NCI-H2227 (cell line): Measurements from ENCODE around the gene B3GALT5.
"Not testable (repeated sequence)": the region's sequence is repeated elsewhere in the genome, so short reads cannot be mapped to it uniquely, and the experiment has no call there.

Experiments
- DNase-seq: peaks from one replicate; lab custom pipeline; 2025; ENCODE audit not compliant: unreplicated experiment; lab: John Stamatoyannopoulos, UW

B3GALT5 gene

DNA sequence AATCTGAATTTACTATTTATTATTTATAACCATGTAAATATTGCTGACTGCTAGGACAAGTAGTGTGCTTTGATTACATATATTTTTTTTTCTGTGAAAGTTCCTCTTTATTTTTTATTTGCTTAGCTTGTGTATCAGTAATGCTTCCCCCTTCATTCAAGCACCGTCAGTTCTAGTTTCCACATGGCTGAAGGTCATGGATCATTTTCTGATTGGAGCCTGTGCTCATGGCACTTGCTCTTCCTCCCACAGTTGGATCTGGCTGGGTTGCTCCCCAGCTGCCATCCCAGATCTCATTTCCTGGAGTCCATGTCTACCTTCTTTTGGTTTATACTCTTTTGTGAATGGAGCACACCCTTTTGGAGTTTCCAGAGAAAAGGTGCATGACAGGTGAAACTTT, 75.3 kb downstream of the B3GALT5 start:
- no peak for DNase-seq

- DNase-seq, result not testable (repeated sequence)
Observed at GRCh38 chr21:39689860-39690259, 77.1 kb downstream of the B3GALT5 start.

- no peak for DNase-seq
Observed at GRCh38 chr21:39690454-39690853, 77.7 kb downstream of the B3GALT5 start.

- no peak for DNase-seq
Observed at GRCh38 chr21:39694750-39695149, 82.0 kb downstream of the B3GALT5 start.

DNA sequence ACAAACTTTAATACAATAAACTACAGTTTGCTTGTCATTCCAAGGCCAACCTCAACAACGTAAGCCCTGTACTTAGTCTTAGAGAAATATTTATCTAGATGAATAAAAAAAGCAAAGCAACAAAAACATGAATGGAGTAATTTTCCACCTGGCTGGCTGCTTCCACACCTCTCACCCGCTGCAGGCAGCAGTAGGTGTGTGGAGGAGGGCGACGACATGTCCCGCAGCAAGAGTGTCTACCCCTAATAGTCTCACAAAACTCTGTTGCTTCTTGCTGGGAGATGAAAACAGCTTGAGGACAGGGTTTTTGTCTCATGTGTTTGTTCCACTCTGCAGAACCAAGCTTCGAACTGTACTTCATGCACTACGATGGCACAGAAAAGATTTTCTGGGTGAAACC, 83.5 kb downstream of the B3GALT5 start:
- no peak for DNase-seq

- DNase-seq, result peak; percentile 14
Observed at GRCh38 chr21:39696618-39697017, 83.9 kb downstream of the B3GALT5 start.

DNA sequence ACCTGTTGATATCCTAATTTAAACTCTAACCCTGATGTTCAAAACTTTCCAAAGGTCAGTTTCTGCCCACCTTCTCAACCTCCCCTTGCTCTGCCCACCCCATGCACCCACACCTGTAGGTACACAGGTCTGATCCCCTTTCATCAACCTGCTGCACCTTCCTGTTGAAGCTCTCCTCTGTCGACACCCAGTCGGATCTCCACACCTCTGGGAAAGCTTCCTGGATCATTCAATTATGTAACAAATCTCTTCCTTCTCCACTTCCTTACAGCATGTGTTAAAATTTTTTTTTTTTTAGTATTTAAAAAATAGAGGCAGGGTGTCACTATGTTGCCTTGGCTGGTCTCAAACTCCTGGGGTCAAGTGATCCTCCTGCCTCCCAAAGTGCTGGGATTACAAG, 87.6 kb downstream of the B3GALT5 start:
- no peak for DNase-seq

- DNase-seq, result no peak
Observed at GRCh38 chr21:39703578-39703977, 90.8 kb downstream of the B3GALT5 start.

DNA sequence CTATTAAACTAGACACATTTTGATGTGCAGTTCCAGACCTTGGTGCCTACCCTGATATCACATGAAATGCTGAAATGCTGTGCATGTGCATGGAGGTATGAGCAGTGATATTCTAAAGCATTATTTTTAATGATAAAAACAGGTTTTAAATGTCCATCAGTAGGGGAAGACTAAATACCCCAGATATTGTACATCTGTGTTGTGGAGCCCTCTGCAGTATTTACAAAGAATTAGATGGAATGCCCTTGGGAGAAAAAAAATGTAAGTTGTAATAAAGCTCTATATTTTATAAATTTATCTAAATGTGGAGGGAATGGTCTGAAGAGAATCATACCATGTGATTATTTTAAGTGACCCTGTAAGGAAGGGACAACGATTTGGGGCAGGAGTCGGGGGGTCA, 93.1 kb downstream of the B3GALT5 start:
- DNase-seq, result no peak

- no peak for DNase-seq
Observed at GRCh38 chr21:39707316-39707715, 94.6 kb downstream of the B3GALT5 start.

- no peak for DNase-seq
Observed at GRCh38 chr21:39710866-39711265, 98.1 kb downstream of the B3GALT5 start.

GRCh38 chr21:39712273-39712672, 99.5 kb downstream of the B3GALT5 start:
- no peak for DNase-seq

GRCh38 chr21:39712976-39713375, 100.2 kb downstream of the B3GALT5 start:
- DNase-seq, result no peak

DNA sequence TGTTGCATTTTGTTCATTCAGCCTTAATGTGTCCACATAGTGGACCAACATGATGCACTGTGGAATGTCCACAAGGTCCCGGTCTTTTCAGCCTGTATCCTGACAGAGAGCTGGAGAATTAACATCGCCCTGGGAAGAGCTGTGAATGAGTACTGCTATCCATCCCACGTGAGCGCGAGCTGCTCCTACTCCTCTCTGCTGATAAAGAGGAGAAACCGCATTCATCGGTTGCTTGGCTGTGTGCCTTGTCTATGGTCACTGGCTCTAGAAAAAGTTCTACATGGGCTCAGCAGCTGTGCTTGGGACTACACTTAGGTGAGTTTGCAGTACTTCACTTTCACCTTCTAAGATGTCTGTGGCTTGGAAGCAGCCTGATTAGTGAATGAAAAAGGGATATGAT, 101.2 kb downstream of the B3GALT5 start:
- DNase-seq, result no peak

GRCh38 chr21:39714331-39714730, 101.6 kb downstream of the B3GALT5 start:
- no peak for DNase-seq

DNA sequence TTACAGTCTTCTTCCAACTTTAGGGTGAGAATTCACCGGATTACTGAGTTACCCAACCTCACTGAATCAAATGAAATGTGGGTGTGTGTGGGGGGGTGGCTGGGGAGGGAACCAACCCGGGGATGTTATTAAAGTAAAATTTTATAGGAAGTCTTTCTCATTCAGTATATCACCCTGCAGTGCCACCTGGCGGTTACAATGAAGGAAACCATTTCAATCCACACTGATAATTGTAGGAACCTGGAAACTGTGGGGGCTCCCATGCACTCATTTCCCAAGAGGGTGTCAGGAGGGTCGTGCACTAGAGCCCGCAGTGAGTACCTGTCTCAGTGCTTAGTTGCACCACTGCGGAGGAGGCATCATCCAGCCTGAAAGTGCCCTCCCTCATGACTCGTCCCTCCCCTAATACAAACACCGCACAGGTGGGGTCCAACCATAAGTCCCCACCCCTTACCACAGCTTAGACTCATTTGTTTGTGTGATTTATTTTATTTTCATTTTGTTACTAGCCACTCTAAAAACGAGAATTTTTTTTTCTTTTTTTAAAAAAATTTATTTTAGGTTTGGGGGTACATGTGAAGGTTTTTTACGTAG, 103.2 kb downstream of the B3GALT5 start:
- peak; percentile 68 for DNase-seq

- DNase-seq, result no peak
Observed at GRCh38 chr21:39720126-39720778, 107.5 kb downstream of the B3GALT5 start.

- DNase-seq, result no peak
Observed at GRCh38 chr21:39721885-39722284, 109.1 kb downstream of the B3GALT5 start.
